Right hindlimb (tissue), 1 donor: ENCODE data around the gene CPHXL.

ENCODE experiments used
- DNase-seq: peaks from one replicate; pipeline ENCODE4 v3.0.0-alpha.2; 2018

Gene CPHXL

DNA sequence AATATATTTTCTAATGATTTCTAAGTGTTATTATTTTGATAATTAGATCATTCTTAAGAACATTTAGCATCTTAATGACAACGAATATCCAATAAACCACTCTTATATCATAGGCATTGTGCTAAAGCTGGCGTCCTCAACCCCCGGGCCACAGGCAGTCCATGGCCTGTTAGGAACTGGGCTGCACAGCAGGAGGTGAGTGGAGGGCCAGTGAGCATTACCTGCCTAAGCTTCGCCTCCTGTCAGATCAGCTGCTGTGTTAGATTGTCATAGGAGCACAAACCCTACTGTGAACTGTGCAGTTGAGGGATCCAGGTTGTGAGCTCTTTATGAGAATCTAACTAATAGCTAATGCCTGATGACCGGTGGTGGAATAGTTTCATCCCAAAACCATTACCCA, 28.7 kb downstream of the CPHXL start:
- DNase-seq, result no peak

DNA sequence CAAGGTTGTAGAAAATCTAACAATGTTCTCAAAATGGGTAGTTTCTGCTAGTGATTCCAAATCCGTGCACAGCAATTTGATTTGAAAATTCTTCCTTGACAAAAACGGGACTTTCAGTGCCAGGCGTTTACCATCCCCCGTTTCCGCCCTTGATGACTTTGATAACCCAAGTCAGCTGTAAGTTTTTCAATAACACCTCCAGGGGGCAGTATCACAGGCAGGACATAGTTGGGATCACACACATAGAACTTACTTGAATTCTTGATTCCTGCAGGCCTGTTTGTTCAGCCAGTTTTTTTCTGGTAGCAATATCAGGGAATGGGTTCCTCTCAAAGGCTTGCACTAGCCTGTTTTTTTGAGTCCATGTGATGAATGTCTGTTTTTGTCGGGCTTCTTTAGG, 30.6 kb downstream of the CPHXL start:
- no peak for DNase-seq

- DNase-seq, result no peak
Observed at GRCh38 chr16:75687361-75687760, 38.9 kb downstream of the CPHXL start.

GRCh38 chr16:75682308-75682707, 44.0 kb downstream of the CPHXL start:
- no peak for DNase-seq

DNA sequence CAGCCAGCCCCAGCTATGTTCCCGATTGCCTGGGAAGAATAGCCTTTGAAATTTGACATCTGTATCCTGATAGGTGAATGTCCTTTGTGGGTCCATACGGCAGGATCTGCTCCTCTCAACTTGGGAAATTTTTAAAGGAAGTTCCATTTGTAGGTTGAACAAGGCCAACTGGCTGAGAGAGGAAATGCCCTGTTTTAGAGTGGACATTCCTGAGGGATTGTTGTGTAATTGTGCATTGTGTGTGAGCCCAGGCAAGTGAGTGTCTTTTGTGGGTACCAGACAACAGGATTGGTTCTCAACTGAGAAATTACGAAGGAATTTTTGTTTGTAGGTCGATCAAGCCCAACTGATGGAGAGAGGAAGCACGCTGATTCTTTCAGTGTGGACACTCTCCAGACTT, 46.9 kb downstream of the CPHXL start:
- no peak for DNase-seq

DNA sequence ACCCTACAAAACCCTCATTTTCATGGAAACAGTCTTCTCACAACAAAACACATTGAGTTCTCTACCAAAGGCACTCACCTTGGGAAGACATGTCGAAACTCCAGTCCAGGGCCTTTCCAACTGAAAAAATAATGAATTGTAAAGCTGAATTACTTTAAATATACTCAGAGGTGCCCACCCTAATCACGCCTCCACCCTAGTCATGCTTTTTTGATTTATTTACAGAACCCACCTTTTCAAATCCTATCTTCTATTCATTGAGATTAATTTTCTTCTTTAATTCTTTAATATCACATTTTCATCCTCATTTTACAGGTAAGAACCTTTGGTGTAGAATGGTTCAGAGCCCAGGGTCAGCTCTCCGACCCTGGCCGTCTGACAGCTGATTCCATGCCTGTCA, 49.4 kb downstream of the CPHXL start, which contains the start of gene CPHXL2:
TSS of gene CPHXL2 (minus strand) at position 101 of the 400 bp plus-strand sequence. CDS start at position 91, 10 bp downstream.
- DNase-seq, result no peak

GRCh38 chr16:75667503-75667902, 58.8 kb downstream of the CPHXL start:
- no peak for DNase-seq
